IMR-90 (cell line): ENCODE data around the gene NUP210L. TPM values are rescaled to one million over a fixed set of nuclear protein-coding genes. Genes with fewer than 3 reads are reported as not detected.

Experiments
- ATAC-seq: fragments of 200-7000 bp; cut with Tn5 transposase; 2 replicates; pipeline ENCODE4 v1.9.1; 2020; ENCODE audit warnings: low read depth, mild to moderate bottlenecking, moderate library complexity
- BruUV-seq: library from RNA; stranded (reverse); fragments of 400-500 nt; replicated peaks from 2 replicates; lab custom pipeline; 2021; lab: Mats Ljungman, UMichigan
- CTCF ChIA-PET: fragments of 300-600 bp; formaldehyde crosslinking; extraction: SDS; loops from one replicate; lab custom pipeline; 2021; ENCODE audit warnings: antibody characterized with exemption; lab: Yijun Ruan, JAX
- POLR2A ChIA-PET: fragments of 300-600 bp; sonication (Branson Sonifier 250); formaldehyde crosslinking; loops from one replicate; lab custom pipeline; 2022; ENCODE audit warnings: antibody characterized with exemption; ENCODE audit not compliant: unreplicated experiment; lab: Charles Lee
- DNase-seq: peaks from one replicate; pipeline ENCODE4 v3.0.0; 2013
- H2AFZ ChIP-seq: replicated peaks from 2 replicates; pipeline ENCODE3; 2013; ENCODE audit warnings: low read length, mild to moderate bottlenecking; ENCODE audit not compliant: poor library complexity
- H2AK5ac ChIP-seq: 2 replicates; pipeline ENCODE4 v1.6.1; 2013; ENCODE audit warnings: low read depth, low read length, inconsistent platforms
- H2AK9ac ChIP-seq: replicated peaks from 2 replicates; pipeline ENCODE3; 2013; ENCODE audit warnings: mild to moderate bottlenecking, low read depth, low read length, moderate library complexity; ENCODE audit not compliant: poor library complexity
- H2BK120ac ChIP-seq: 2 replicates; pipeline ENCODE4 v1.6.1; 2013; ENCODE audit warnings: low read depth, low read length, inconsistent platforms
- H2BK15ac ChIP-seq: 3 replicates; pipeline ENCODE4 v1.6.1; 2013; ENCODE audit warnings: low read depth, low read length, inconsistent platforms
- H2BK20ac ChIP-seq: 2 replicates; pipeline ENCODE4 v1.6.1; 2013; ENCODE audit warnings: low read depth, mild to moderate bottlenecking, inconsistent platforms, low read length, moderate library complexity
- H2BK5ac ChIP-seq: 2 replicates; pipeline ENCODE4 v1.6.1; 2013; ENCODE audit warnings: mild to moderate bottlenecking, low read depth, low read length, inconsistent platforms; ENCODE audit not compliant: poor library complexity, severe bottlenecking
- H3K14ac ChIP-seq: replicated peaks from 2 replicates; pipeline ENCODE4 v1.6.1; 2013; ENCODE audit warnings: low read depth, low read length, inconsistent platforms
- H3K18ac ChIP-seq: 2 replicates; pipeline ENCODE4 v1.6.1; 2013; ENCODE audit warnings: low read depth, low read length, control low read depth
- H3K23ac ChIP-seq: 2 replicates; pipeline ENCODE4 v1.6.1; 2013; ENCODE audit warnings: low read depth, low read length, inconsistent platforms
- H3K27ac ChIP-seq: 2 replicates; pipeline ENCODE4 v1.5.1; 2013; ENCODE audit warnings: mild to moderate bottlenecking, control low read depth, low read length; ENCODE audit not compliant: insufficient read depth
- H3K27me3 ChIP-seq: 2 replicates; pipeline ENCODE4 v1.6.1; 2013; ENCODE audit warnings: low read length; ENCODE audit not compliant: control insufficient read depth, insufficient read depth
- H3K36me3 ChIP-seq: 2 replicates; pipeline ENCODE4 v1.6.1; 2013; ENCODE audit warnings: low read length, mixed read lengths; ENCODE audit not compliant: control insufficient read depth, insufficient read depth
- H3K4ac ChIP-seq: 2 replicates; pipeline ENCODE4 v1.6.1; 2013; ENCODE audit warnings: low read depth, low read length, inconsistent platforms
- H3K4me1 ChIP-seq: 2 replicates; pipeline ENCODE4 v1.6.1; 2013; ENCODE audit warnings: low read length, mixed read lengths; ENCODE audit not compliant: control insufficient read depth, insufficient read depth
- H3K4me2 ChIP-seq: 2 replicates; pipeline ENCODE4 v1.6.1; 2013; ENCODE audit warnings: low read depth, mild to moderate bottlenecking, control low read depth, low read length, moderate library complexity
- H3K4me3 ChIP-seq: 2 replicates; pipeline ENCODE4 v1.5.1; 2013; ENCODE audit warnings: low read depth, mild to moderate bottlenecking, control low read depth, low read length, moderate library complexity; ENCODE audit not compliant: insufficient read depth
- H3K56ac ChIP-seq: 2 replicates; pipeline ENCODE4 v1.6.1; 2013; ENCODE audit warnings: low read length, inconsistent platforms; ENCODE audit not compliant: insufficient read depth; ENCODE audit errors: extremely low read depth
- H3K79me1 ChIP-seq, 2 experiments: 2 replicates each; pipeline ENCODE4 v1.6.1; 2013; ENCODE audit warnings: low read length in 2 of 2, inconsistent platforms in 1 of 2, low read depth in 1 of 2
- H3K9ac ChIP-seq: 2 replicates; pipeline ENCODE4 v1.6.1; 2013; ENCODE audit warnings: low read depth, low read length, control low read depth
- H3K9me1 ChIP-seq: 2 replicates; pipeline ENCODE4 v1.6.1; 2013; ENCODE audit warnings: low read length, inconsistent platforms; ENCODE audit not compliant: insufficient read depth
- H3K9me3 ChIP-seq: 2 replicates; pipeline ENCODE4 v1.6.1; 2013; ENCODE audit warnings: low read length; ENCODE audit not compliant: control insufficient read depth, insufficient read depth
- H4K20me1 ChIP-seq: 2 replicates; pipeline ENCODE4 v1.6.1; 2013; ENCODE audit warnings: low read length, inconsistent platforms; ENCODE audit not compliant: insufficient read depth
- H4K5ac ChIP-seq: 2 replicates; pipeline ENCODE4 v1.6.1; 2013; ENCODE audit warnings: mild to moderate bottlenecking, low read depth, low read length, control low read depth
- H4K8ac ChIP-seq, 2 experiments: 2 replicates each; pipeline ENCODE4 v1.6.1; 2013; ENCODE audit warnings: low read depth in 2 of 2, low read length in 2 of 2, control low read depth in 1 of 2, inconsistent platforms in 1 of 2
- H4K91ac ChIP-seq: 2 replicates; pipeline ENCODE4 v1.6.1; 2013; ENCODE audit warnings: low read depth, low read length, inconsistent platforms; ENCODE audit not compliant: insufficient read depth
- BHLHE40 ChIP-seq: fragments of 150-350 bp; IDR thresholded peaks from 2 replicates; pipeline ENCODE4 v1.6.1; 2016; ENCODE audit warnings: mild to moderate bottlenecking, low read depth, low read length
- CTCF ChIP-seq: conservative IDR thresholded peaks from 2 replicates; pipeline ENCODE4 v1.5.1; 2012; ENCODE audit warnings: mild to moderate bottlenecking, low read depth, low read length, improper control_type of control experiment
- FOS ChIP-seq: fragments of 150-350 bp; IDR thresholded peaks from 2 replicates; pipeline ENCODE4 v1.6.1; 2016; ENCODE audit warnings: low read depth, low read length
- MAZ ChIP-seq: IDR thresholded peaks from 2 replicates; pipeline ENCODE4 v1.6.1; 2012; ENCODE audit warnings: low read depth, mild to moderate bottlenecking, low read length, improper control_type of control experiment, moderate library complexity, borderline replicate concordance
- NFE2L2 ChIP-seq: fragments of 150-350 bp; IDR thresholded peaks from 2 replicates; pipeline ENCODE4 v1.6.1; 2016; ENCODE audit warnings: low read depth, mild to moderate bottlenecking, low read length
- WGBS, 2 experiments: methylation state at CpG; one replicate each; pipeline versions ENCODE4 v1.1.5 to v1.1.7; 2013; ENCODE audit warnings: missing lambda C conversion rate in 2 of 2; ENCODE audit not compliant: insufficient read length in 1 of 2; ENCODE audit errors: extremely low coverage in 2 of 2; 5-methylcytosine and 5-hydroxymethylcytosine counted together
- dilution Hi-C: fragments of 300-500 bp; cut with HindIII; formaldehyde crosslinking; loops from one replicate; pipeline ENCODE4 v1.14.3; 2018; ENCODE audit warnings: low sequenced_read_pairs; ENCODE audit not compliant: unreplicated experiment
- in situ Hi-C: fragments of 300-500 bp; cut with MboI; formaldehyde crosslinking; loops from 3 replicates; pipeline ENCODE4 v1.14.3; 2019; ENCODE audit warnings: low sequenced_read_pairs, inconsistent platforms, mixed read lengths
- intact Hi-C: fragments of 100-400 bp; cut with micrococcal nuclease; formaldehyde crosslinking; loops from 2 replicates; pipeline ENCODE4 v1.10.0; 2022
- polyA plus RNA-seq, 3 experiments: library from polyadenylated mRNA; depleted of rRNA; stranded (reverse); fragments of >200 nt; gene quantifications; 2 replicates each; pipeline ENCODE4 v1.2.3, GENCODE V29; 2012; ENCODE audit warnings: low replicate concordance in 1 of 3
- total RNA-seq: library from RNA; depleted of rRNA; stranded (reverse); fragments of >200 nt; gene quantifications from 2 replicates; pipeline ENCODE4 v1.2.3, GENCODE V29; 2012

NUP210L gene
- total and polyA plus RNA-seq, 2 of the 4 experiments (the other 2 are of a cell fraction), result under 0.01 to 0.02 TPM

GRCh38 chr1:153970346-153970745, 184.5 kb downstream of the NUP210L start:
- Histone ChIP-seq H3K4me1 (no peaks in the 10 kb centered on the region), H2BK5ac (no peak overlapping the region), H3K36me3 (peaks cover 17% of the 10 kb centered on the region), H3K79me1 (peaks cover 5 to 35% of the 10 kb centered on the region in 2 experiments; a peak in 3 of 4 replicates), H3K9ac (no peak overlapping the region), H4K8ac (no peak overlapping the region), H3K23ac (no peak overlapping the region), H2BK120ac (no peak overlapping the region), H2AFZ (no peak overlapping the region), H4K5ac (no peak overlapping the region), H2BK15ac (no peak overlapping the region), H2AK9ac (no peak overlapping the region), H3K4me3 (no peak overlapping the region), H3K18ac (no peak overlapping the region), H3K27ac (no peak overlapping the region), H3K4ac (no peak overlapping the region), H3K9me3 (no peaks in the 10 kb centered on the region), H4K20me1 (no peaks in the 10 kb centered on the region), H3K9me1 (peaks cover 11% of the 10 kb centered on the region), H3K27me3 (no peaks in the 10 kb centered on the region), H2BK20ac (no peak overlapping the region), H3K14ac (no peak overlapping the region), H2AK5ac (no peak overlapping the region), H3K4me2 (no peak overlapping the region), H4K91ac (no peak overlapping the region), H3K56ac (no peak overlapping the region)
- TF ChIP-seq CTCF (no peak), MAZ (no peak), NFE2L2 (no peak), BHLHE40 (no peak), FOS (no peak)
- DNase-seq, result no peak
- ChIA-PET CTCF (no interaction called here), POLR2A (no interaction called here)
- no peak for ATAC-seq
- dilution Hi-C loops (no loop called here), in situ Hi-C loops (loop anchor here (10.0 to 25.0 kb wide), 2 partner anchors 296 to 433 kb away; partner anchors contain the start of genes ILF2, NPR1, S100A3 and S100A4), intact Hi-C loops (no loop called here)
- WGBS, 2 experiments, result no CpG with 5 or more reads among the region's 2 CpGs
- BruUV-seq, result no TSS peak
